Skeletal muscle tissue (tissue), 5 donors: ENCODE results near the gene ARL17A. TPM values are rescaled to one million over a fixed set of nuclear protein-coding genes. Genes with fewer than 3 reads are reported as not detected.
"Not testable (repeated sequence)": the region's sequence is repeated elsewhere in the genome, so short reads cannot be mapped to it uniquely, and the experiment has no call there.

Experiments used
- H3K27ac ChIP-seq: one replicate; pipeline ENCODE4 v1.7.0; 2013; ENCODE audit warnings: mild to moderate bottlenecking, low read depth, low read length, inconsistent platforms
- H3K27me3 ChIP-seq, 3 donors: one replicate each; pipeline ENCODE4 v1.7.0; 2013; ENCODE audit warnings: low read length in 3 of 3; ENCODE audit not compliant: control insufficient read depth in 3 of 3, insufficient read depth in 3 of 3
- H3K36me3 ChIP-seq, 3 donors: one replicate each; pipeline ENCODE4 v1.7.0; 2013; ENCODE audit warnings: low read length in 3 of 3; ENCODE audit not compliant: control insufficient read depth in 3 of 3, insufficient read depth in 3 of 3
- H3K4me1 ChIP-seq, 3 donors: one replicate each; pipeline ENCODE4 v1.7.0; 2013; ENCODE audit warnings: low read length in 3 of 3, mild to moderate bottlenecking in 3 of 3; ENCODE audit not compliant: control insufficient read depth in 3 of 3, insufficient read depth in 3 of 3
- H3K4me3 ChIP-seq, 3 donors: one replicate each; pipeline ENCODE4 v1.7.0; 2013; ENCODE audit warnings: low read length in 3 of 3
- H3K9ac ChIP-seq, 3 donors: one replicate each; pipeline ENCODE4 v1.7.0; 2013; ENCODE audit warnings: low read length in 3 of 3, mild to moderate bottlenecking in 3 of 3, moderate library complexity in 2 of 3, low read depth in 1 of 3
- H3K9me3 ChIP-seq, 3 donors: one replicate each; pipeline ENCODE4 v1.7.0; 2013; ENCODE audit warnings: low read length in 3 of 3; ENCODE audit not compliant: control insufficient read depth in 3 of 3
- small RNA-seq: library from RNA; depleted of rRNA; stranded (forward); fragments of <200 nt; gene quantifications from one replicate; pipeline ENCODE3, GENCODE V24; 2014
- total RNA-seq: library from RNA; depleted of rRNA; stranded (reverse); fragments of >200 nt; gene quantifications from one replicate; pipeline ENCODE4 v1.2.3, GENCODE V29; 2014
- donor health status: Osteomylitis.

The ARL17A gene
- total RNA-seq, 1 donor from 2014 or later, result 12.0 TPM

DNA sequence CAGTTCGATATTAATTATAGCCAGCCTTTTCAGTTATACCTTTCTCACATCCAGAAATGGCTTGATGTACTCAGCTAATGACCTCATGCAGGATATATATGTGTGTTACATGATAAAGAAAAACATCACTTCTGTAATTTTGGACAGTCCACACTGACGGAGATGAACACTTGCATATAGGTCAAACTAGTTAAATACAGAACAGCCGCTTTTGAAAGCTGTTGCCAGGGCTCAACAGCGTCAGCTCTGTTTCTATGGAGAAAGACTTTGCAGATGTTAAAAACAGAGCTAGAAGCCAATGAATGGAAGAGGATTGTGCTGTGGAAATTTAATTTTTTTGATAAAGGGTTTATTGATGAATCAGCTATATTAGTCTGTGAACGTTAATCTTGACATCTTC is 111.9 kb downstream of the ARL17A start:
- not testable (repeated sequence) for H3K36me3 ChIP-seq, H3K9ac ChIP-seq, H3K4me1 ChIP-seq, H3K4me3 ChIP-seq, H3K9me3 ChIP-seq, H3K27me3 ChIP-seq, H3K27ac ChIP-seq

Small RNA genes within 50 kb of the gene (small RNA-seq; reads per million reads assigned to genes)
- gene RN7SL199P, result not detected

Other genes starting within 250 kb of the ARL17A start
- gene ARL17B, start 217.9 kb downstream of the ARL17A start, total RNA-seq, result 7.3 TPM
- gene LRRC37A2, start 67.2 kb downstream of the ARL17A start, total RNA-seq, result 4.2 TPM
- 21.4 TPM for gene NSF, start 11.0 kb upstream of the ARL17A start, total RNA-seq
- 1.0 TPM for gene WNT3, start 239.0 kb upstream of the ARL17A start, total RNA-seq